GM12801 (cell line): ENCODE results near the gene MATCAP1.

Experiments used
- CTCF ChIP-seq: IDR thresholded peaks from one replicate; pipeline ENCODE4 v1.5.1; 2011; ENCODE audit warnings: control low read depth; ENCODE audit not compliant: insufficient read length; ENCODE audit errors: extremely low read depth

The MATCAP1 gene

GRCh38 chr16:67187175-67187890 lies 3.6 kb upstream of the MATCAP1 start:
- no peak for TF ChIP-seq CTCF

- no peak for TF ChIP-seq CTCF
Measured at GRCh38 chr16:67186550-67186950, 2.8 kb upstream of the MATCAP1 start.

GRCh38 chr16:67185651-67186134 lies 1.9 kb upstream of the MATCAP1 start:
- no peak for TF ChIP-seq CTCF

GRCh38 chr16:67184995-67185650 lies 1.4 kb upstream of the MATCAP1 start:
- no peak for TF ChIP-seq CTCF

- TF ChIP-seq CTCF: no peak
Measured at GRCh38 chr16:67184453-67184994, 761 bp upstream of the MATCAP1 start.

- no peak for TF ChIP-seq CTCF
Measured at GRCh38 chr16:67183284-67183626, 508 bp downstream of the MATCAP1 start.

GRCh38 chr16:67182288-67182687 lies 1.5 kb downstream of the MATCAP1 start:
- no peak for TF ChIP-seq CTCF
